ENCODE results near the gene DOCK2.

Gene DOCK2

DNA sequence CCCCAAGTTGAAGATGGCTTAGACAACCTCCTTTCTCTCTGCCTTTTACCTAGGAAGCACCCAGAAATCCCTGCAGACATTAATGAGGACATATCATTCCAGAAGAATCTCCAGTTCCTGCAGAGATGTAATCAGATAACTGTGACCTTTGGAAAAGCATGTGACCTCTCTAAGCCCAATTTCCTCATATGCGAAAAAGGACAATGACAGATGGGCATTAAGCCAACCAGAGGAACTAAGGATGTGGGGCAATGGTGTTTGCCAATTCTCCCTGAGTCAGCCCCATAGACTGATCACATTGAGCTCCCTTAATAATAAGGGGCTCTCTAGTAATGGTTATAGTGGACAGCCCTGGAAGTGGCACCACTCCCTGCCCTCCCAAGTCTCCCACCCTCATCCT lies 458.6 kb downstream of the DOCK2 start:
- DNase-seq (ENCODE audit: low spot score) = no peak

DNA sequence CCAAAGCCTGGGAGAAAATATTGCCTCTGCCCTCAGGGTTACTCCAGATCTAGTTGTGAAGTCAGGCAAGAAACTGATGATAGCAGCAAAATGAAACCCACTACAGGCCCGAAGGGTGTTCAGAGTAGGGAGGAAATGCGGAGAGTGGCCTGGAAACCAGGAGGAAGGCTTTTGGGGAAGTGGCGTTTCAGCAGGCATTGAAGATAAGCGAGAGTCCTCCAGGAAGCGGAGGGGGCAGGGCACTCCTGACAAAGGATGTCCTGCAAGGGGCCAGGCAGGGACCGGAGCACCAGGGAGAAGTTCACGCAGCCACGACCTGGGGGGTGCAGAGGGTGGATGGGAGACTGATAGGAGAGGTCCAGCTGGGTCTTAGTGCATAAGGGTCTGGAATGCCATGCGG lies 460.9 kb downstream of the DOCK2 start:
- DNase-seq (ENCODE audit: low spot score) = no peak

- peak; percentile 81 for DNase-seq (ENCODE audit: low spot score)
These were observed 463.2 kb downstream of the DOCK2 start for GRCh38 chr5:170100066-170100943.

DNA sequence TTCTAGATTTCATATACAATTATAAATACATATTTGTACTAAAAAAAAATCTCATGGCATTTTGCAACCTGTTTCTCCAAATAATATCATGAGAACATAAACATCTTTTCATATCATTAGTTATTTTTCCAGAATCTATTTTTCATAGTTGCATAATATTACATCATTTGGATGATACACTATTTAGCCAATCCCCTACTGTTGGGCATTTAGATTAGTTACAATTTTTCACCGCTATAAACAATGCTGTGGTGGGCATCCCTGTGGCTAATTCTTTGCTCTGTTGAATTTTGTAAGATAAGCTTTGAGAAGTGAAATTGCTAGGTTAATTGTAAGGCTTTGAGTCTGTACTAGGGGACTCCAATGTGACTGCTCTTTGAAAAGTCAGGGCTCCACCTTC lies 466.4 kb downstream of the DOCK2 start:
- no peak for DNase-seq (ENCODE audit: low spot score)

DNA sequence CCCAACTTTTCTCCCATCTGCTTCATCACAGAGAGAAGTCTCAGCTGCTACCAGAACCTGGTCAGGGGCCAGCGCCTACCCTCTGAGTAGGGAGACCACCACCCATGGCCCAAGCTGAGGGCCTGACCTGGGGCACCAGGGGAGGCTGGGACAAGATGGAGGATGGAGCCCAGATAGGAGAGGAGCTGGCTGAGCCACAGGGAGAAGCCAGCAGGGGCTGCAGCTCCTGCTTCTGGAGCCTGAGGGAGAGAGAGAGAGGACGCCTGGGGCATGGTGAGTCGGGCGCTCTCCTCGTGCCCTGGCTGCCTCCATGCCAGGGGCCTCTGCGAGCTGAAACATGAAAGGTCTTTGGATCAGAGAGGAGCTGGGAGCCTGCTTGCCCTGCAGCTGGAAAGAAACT lies 467.2 kb downstream of the DOCK2 start:
- no peak for DNase-seq (ENCODE audit: low spot score)

DNA sequence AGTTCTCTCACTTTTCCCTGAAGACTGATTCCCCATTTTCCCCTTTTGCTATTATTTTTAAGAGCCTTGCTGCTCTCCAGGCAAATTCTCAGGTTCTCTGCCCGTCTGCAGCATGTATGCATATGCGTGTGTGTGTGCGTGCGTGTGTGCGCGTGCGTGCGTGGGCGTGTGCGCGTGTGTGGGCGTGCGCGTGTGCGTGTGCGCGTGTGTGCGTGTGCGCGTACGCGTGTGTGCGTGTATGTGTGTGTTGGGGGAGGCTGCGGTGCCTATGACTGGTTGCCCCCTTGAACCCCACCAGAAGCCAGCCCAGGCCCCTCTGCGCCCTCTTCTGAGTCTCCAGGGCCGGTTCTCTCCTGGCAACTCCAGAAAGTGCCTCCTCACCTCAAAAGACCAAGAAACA lies 467.6 kb downstream of the DOCK2 start:
- no peak for DNase-seq (ENCODE audit: low spot score)

DNA sequence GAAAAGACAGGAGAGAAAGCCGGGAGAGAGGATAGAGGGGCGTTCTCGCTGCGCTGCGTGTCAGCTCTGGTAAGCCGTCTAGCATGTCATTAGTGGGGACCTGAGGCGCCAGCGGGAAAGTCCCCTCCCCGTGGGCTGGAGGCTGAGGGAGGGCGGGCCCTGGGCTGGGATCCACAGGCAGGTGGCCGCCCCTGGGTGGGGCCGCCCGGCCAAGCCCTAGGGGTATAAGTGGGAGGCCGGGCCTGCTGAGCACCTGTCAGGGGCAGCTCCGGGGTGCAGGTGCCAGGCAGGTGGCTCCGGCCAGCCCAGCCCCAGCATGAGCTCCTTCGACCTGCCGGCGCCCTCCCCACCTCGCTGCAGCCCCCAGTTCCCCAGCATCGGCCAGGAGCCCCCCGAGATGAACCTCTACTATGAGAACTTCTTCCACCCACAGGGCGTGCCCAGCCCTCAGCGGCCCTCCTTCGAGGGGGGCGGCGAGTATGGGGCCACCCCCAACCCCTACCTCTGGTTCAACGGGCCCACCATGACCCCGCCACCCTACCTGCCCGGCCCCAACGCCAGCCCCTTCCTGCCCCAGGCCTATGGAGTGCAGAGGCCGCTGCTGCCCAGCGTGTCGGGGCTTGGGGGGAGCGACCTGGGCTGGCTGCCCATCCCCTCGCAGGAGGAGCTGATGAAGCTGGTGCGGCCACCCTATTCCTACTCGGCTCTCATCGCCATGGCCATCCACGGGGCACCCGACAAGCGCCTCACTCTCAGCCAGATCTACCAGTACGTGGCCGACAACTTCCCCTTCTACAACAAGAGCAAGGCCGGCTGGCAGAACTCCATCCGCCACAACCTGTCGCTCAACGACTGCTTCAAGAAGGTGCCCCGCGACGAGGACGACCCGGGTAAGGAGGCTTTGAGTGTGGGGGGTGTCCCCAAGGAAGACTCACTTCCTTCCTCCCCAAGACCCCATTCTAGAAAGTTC lies 468.9 kb downstream of the DOCK2 start, which contains the start of gene FOXI1:
TSS of gene FOXI1 (plus strand) at position 256 of the 970 bp plus-strand sequence. CDS start at position 317, 61 bp downstream.
- no peak for DNase-seq (ENCODE audit: low spot score)

GRCh38 chr5:170107674-170108073 lies 470.6 kb downstream of the DOCK2 start:
- DNase-seq (ENCODE audit: low spot score) = no peak

DNA sequence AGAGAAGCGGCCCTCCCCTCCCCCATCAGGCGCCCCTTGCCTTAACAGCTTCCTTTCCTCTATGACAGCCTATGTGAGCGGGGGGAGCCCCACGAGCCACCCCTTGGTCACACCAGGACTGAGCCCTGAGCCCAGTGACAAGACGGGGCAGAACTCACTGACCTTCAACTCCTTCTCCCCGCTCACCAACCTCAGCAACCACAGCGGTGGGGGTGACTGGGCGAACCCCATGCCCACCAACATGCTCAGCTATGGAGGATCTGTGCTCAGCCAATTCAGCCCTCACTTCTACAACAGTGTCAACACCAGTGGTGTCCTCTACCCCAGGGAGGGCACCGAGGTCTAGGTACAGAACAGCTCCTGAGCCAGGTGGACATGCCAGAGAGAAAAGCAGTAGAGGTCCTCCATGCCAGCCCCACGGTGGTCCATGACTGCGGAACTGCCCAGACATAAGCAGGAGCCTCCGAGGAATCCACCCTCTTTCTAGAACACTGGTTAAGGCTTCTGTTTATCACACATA lies 471.3 kb downstream of the DOCK2 start:
- no peak for DNase-seq (ENCODE audit: low spot score)

DNA sequence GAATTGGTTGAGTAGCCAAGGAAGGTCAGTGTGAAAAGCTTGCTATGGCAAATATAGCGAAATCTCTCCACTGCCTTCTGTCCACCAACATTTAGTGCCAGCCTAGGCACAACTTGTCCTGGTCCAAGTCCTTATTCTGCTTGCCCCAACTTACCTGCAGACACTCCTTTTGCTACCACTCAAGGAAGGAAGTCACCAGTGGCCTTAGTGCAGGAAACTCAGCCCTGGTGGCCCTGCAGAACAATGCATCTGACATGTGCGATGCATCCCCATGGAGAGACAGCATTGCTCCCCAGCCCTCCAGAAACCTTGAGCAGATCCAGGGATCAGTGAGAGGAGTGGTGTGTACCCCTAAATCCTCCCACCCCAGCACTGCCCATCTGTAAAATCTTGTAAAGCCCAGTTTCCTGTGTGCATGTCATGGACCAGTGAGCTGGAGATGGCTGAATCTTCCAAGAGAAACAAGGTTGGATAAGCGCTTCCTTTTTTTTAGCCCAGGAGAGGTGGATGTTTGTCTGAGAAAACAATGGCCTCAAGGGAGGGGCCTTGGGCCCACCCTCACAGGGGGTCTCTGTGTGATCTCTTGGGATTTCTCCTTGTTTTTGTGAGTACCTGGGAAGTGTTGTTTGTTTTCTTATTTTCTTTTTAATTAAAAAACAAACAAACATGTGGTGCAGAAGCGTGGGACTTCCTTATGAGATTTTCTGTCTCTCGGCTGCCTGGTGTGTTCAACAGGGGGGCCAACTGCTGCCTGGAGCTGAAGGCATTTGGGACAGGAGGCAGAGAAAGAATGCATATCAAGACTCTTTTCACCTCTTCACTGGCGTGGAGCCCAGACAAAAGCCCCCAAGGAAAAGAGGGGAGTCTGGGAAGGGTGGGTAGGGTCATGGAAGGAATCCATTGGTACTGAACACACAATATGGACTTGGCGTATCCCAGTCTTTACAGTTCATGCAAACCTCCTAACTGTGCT lies 472.3 kb downstream of the DOCK2 start:
- no peak for DNase-seq (ENCODE audit: low spot score)

DNA sequence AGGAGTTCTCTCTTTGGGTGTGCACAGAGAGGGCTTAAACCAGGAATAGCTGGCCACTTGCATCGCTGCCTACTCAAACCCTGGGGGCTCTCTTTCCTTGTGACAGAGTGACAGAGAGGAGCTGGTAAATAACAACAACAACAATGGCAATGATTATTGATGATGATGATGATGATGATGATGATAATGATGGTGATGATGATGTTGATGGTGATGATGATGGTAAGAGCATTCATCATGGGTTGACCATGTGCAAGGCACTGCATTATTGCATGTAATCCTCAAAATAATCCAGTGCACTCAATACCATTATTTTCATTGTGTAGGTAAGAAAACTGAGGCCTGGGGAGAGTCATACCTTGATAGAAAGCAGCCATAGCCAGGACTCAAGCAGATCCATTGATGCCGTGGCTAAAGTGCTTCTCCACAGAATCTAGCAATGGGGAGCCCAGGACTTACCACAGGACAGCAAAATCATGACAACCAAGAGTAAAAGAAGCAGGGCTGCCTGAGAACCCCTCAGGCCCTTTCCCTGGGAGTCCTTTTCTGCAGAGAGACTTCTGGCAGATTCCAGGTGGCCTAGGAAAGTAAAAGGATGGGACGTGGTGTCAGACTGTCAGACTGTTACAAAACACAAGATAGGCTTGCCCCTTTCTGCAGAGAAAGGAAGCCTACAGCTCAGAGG lies 473.5 kb downstream of the DOCK2 start:
- no peak for DNase-seq (ENCODE audit: low spot score)

GRCh38 chr5:170111088-170111785 lies 474.2 kb downstream of the DOCK2 start:
- DNase-seq (ENCODE audit: low spot score) = no peak

DNA sequence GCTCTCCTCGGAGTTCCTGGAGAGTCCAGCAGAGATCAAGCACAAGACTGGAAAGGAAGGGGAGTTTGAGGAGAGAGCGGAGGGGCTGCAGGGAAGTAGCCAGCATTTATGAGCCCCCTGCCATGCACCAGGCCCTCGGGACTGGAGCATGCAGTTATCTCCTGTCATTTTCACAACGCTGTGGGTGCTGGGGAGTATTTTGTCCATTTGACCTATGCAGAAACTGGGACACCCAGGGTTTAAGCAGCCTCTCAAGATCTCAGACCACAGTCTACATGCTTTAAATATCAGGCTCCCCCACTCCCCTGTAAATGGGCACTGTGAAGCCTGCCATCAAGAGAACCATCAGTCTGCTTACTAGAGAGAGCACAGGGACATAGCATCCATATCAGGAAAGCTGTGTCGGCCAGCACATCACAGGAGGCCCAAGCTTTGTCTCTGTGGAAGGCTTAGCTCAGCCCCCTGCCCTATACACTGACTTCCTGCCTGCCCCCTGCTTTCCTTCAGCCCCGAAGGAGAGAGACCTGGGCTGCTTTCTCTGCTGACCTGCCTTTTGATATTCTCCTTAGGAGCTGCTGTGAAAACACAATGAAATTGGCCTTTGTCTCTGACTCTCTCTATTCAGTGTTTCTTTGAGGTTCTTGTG lies 475.9 kb downstream of the DOCK2 start:
- DNase-seq (ENCODE audit: low spot score) = no peak

DNA sequence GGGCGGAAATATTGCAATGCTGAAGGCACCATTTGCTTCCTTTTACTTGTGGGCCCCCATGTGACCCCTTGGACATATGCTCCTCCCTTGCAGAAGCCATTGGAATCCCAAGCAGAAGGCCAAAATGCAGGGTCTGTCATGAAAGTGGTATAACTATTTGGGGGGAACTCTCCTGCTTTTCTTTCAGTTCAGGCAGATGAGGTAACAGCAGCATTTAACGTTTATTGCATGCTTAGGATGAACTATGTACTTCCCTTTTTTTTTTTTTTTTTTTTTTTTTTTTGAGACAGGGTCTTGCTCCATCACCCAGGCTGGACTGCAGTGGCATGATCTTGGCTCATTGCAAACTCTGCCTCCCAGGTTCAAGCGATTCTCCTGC lies 476.4 kb downstream of the DOCK2 start:
- no peak for DNase-seq (ENCODE audit: low spot score)

GRCh38 chr5:170114271-170114670 lies 477.2 kb downstream of the DOCK2 start:
- no peak for DNase-seq (ENCODE audit: low spot score)

DNA sequence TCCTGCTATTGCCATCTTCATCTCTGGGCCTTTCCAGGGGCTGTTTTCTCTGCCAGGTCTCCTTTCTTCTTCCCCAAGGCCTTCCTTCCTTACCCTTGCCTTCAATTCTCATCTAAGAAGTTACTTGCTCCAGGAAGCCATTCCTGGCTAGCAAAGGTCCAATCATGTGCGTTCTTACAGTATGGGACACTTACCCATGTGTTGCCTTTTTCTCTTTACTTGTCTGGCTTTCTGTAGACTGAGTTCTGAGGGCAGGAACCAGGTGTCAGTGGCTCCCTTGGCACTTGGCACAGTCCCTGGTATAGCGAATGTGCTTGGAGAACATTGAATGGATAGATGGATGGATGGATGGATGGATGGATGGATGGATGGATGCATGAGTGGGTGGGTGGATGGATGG lies 478.9 kb downstream of the DOCK2 start:
- DNase-seq (ENCODE audit: low spot score) = no peak

GRCh38 chr5:170117736-170118135 lies 480.7 kb downstream of the DOCK2 start:
- no peak for DNase-seq (ENCODE audit: low spot score)

DNA sequence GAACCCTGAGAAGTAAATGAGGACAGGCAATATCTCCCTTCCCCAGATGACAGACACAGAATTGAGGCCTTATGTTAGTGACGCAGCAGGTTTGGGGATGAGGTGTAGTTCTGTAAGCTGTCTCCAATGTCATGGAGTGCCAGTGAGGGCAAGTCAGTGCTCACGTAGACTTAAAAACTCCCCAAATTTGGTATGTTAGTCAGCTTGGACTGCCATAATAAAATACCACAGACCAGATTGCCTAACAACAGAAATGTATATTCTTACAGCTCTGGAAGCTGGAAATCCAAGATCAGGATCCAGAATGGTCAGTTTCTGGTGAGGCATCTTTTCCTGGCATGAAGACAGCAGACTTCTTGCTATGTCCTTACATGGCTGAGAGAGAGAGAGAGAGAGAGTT lies 483.5 kb downstream of the DOCK2 start:
- peak; percentile 61 for DNase-seq (ENCODE audit: low spot score)

DNA sequence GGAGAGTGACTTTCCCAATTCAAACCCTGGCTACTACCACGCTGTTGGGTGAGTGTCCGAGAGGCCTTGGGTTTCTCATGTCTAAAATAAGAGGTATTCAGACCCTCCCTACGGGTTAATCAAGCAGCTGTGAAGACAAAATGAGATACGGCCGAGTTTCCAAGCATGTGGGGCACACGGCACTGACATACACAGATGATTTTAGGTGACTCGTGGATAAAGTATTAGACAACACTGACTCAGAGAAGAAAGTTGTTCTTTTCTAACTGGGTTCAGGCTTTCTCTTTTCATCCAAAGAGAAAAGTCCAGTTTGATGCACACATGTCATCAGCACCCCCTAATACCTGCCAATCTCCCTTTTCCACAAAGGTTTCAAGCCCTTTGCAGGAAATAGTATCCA lies 484.2 kb downstream of the DOCK2 start:
- DNase-seq (ENCODE audit: low spot score) = peak; percentile 41

GRCh38 chr5:170126061-170126460 lies 489.0 kb downstream of the DOCK2 start:
- DNase-seq (ENCODE audit: low spot score) = no peak
